Measurements from ENCODE around the gene MXI1.

MXI1 gene

DNA sequence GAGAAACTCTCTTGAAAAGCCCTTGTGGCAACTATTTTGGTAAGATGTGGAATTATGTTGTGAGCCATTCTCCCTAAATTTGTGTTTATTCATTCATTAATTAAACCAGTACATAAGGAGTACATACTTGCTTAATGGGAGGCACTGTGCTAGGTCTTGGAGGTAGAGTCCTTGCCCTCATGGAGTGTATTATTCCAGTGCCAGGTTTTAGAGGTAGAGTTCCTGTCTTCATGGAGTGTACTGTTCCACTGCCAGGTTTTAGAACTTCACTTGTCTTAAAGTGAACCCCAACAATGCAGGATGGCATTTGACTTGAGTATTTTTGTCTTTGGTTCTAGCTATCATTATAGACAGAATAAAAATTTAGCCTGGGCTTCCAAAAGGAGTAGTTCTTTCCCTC, 8.8 kb downstream of the MXI1 start:
- no peak for DNase-seq (ENCODE audit: low spot score)

DNA sequence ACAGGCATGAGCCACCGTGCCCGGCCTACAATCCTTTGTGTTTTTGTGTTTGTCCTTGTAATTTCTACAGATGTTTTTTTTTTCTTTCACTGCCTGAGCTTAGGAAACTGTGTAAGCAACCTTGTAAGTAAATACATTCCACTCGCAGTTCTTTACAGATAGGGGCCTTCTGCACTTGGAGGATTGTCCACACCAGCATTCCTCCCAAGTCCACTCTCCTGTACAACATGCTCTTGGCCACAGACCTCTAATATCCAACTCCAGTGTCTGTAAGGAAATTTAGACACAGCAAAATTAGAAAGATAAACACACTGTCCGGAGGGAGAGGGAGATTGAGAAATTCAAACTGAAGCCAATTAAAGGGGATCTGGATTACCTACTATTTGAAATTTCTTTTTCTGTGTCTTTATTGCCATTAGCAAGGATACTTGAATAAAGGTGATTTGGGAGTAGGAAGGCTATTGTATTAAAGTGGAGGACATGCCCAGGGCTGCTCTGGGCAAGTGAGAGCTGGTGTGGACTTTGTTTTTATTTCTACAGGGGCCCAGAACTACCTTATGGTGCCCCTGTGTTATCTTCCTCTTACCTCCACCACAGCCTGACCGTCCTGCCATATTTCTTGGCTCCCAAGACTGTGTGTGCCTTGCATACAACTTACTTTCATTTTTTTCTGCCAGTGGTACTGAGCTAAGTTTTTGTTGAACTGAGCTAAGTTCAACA, 9.7 kb downstream of the MXI1 start:
- DNase-seq (ENCODE audit: low spot score): no peak

DNA sequence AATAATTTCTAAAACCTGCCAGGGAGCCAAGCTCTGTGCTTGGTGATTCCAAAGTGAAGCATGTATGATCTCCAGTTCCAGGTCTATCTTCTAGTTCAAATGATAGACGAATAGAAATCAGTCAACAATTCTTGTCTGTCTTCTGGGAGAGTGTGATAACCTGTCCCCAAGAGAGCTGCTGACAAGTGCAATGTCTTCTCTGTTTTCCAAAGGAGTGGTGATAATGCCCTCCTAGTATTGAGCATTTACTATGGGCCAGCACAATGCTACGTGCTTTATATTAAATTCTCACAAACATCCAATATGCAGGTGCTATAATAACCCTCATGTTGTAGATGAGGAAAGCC, 10.2 kb downstream of the MXI1 start:
- no peak for DNase-seq (ENCODE audit: low spot score)

DNA sequence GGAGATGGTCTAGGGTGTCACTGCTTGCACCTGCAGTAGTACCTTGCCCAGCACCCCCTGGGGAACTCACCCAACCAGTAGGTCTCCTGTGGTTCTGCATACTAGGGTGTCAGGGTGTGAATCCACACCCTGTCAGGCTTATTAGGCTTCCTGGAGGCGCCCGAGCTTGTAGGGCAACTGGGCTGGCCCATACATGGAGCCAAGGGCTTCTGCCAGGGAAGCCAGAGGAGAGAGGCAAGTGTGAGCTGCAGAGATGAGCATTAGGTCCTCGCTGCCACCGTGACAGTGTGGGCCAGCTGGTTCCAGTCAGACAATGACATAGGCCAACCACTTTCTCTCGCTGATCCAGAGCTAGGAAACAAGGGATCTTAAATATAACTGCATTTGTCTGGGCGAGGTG, 11.2 kb downstream of the MXI1 start:
- DNase-seq (ENCODE audit: low spot score): no peak

DNA sequence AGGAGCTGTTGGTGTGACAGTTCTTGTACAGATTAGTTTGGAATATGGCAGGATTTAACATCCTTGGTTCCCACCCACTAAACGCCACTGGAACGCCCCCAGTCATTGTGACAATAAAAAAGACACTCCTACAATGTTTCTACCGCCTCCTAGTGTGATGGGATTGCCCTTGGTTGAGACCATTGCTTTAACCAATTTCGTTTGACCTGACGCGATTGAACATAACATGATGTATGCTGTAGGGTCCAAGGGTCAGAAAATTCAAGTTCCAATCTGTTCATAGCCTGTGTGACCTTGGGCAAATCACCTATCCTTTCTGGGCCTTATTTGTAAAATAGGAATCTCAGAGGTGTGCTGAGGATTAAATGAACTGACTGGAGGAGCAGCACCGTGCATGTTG, 12.5 kb downstream of the MXI1 start:
- no peak for DNase-seq (ENCODE audit: low spot score)

DNA sequence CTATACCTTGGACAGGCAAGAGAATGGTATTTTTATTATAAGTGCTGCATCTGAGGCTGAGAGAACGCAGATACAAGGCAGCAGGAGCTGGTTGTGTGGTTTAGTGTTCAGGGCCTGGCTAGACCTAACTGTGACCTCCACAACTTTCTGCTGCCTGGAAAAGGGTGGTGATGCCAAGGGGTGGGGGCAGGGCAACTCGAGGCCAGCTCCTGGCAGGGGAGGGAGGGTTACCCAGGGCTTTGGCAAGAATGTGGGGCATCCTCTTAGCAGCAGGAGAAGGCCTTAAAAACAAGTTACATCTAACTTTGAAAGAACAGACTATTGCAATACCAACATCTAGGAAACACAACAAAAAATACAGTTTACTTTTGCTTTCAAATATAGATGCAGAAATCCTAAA, 13.0 kb downstream of the MXI1 start:
- no peak for DNase-seq (ENCODE audit: low spot score)

DNA sequence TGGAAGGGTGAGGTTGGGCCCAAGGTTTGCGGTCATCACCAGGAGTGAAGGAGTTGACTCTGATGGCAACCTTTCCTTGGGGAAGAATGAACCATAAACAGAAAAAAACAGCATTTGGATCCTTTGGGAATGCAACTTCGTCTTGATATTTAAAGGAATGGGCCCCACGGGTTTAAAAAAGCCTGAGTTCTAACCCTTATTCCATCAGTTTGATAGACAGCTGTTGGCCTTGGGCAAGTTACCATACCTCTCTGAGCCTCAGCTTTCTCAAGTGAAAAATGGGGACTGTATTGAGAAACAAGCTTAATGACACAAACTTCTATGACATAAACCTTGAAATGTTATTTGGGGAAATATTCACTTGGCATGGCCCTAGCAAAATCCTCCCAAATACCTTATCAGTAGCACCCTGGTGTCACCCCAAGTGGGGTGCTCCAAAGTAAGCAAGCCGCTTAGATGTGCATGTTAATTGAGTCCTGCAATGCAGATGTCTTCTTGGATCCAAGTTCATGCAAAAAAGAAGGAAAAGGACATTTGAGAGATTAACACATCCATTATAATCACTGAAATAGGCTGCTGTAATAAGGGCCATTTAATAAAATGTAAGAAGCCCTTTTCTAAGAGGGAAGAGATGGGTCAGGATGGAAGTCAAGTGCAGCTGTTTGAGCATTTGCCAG, 13.8 kb downstream of the MXI1 start:
- DNase-seq (ENCODE audit: low spot score): no peak

DNA sequence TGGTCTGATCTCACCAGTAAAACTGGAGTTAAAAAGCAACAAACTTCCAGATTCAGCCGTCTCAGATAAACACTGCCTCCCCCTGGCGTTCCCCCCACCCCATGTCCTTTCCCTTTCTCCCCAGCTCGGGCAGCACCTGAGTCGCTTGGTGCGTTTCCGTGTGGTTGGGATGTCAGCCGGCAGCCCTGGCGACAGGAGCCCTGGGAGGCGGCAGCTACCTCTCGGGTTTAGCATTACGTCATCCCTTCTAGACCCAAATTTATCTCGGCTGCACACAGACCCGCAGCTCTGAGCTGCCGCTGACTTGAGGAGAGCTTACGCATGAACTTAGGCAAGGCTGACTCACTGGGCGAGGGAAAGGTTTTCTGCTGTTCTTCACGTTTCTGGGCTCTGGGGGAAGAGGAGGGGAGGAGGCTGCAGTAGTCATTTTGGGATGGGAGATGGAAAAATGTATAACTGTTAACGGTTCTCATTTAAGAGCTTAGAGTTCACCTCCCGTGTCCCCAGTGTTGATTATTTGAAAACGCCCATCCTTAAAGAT, 14.4 kb downstream of the MXI1 start:
- peak; percentile 69 for DNase-seq (ENCODE audit: low spot score)

DNA sequence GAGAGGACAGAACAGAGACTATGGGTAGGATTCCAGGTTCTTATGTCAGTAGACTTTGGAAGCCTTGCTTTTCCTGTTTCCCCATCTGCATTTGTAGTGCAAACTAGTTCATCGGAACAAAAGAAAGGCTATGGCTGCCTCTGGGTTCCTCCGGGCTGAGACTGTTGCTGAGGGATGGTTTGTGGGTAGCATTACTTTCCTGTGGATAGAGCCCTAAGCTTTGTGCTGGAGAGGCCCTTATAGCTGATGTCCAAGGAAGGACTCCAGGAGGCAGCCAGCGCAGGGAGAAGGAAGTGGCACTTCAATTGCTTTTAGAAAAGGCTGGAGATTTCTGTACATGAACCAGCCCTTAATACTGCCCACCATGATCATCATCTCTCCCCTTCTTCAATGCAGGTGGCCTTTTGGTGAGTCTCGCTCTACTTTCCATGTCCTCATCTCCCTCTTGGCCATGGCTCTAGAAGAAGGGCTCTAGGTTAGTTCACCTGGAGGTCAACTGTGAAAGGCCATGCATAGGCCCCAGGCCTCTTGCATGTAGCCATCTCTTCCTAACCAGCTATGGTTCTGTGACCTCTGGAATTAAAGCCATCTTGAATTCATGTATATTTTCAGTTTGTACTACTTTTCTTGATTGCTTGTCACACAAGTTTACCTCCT, 15.4 kb downstream of the MXI1 start:
- DNase-seq (ENCODE audit: low spot score): no peak

DNA sequence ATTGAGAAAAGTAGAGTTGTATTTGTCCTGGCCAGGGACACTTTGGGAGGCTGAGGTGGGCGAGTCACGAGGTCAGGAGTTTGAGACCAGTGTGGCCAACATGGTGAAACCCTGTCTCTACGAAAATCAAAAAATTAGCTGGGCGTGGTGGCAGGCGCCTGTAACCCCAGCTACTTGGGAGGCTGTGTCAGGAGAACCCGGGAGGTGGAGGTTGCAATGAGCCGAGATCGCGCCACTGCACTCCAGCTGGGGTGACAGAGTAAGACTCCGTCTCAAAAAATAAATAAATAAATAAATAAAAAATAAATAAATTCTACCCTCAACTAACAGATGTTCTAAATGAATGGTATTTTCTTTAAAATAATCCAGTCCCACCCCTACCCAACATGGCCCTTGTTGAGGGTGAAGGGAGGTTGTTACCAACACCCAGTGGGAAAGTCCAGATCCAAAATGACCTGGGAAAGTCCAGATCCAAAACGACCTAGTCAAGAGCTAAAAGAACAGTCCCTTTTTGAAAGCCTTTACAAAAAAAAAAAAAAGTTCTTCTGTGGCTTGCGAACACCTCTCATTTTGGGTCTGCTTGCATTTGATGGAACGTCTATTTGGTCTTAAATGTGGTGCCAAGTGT, 16.0 kb downstream of the MXI1 start:
- DNase-seq (ENCODE audit: low spot score): no peak

DNA sequence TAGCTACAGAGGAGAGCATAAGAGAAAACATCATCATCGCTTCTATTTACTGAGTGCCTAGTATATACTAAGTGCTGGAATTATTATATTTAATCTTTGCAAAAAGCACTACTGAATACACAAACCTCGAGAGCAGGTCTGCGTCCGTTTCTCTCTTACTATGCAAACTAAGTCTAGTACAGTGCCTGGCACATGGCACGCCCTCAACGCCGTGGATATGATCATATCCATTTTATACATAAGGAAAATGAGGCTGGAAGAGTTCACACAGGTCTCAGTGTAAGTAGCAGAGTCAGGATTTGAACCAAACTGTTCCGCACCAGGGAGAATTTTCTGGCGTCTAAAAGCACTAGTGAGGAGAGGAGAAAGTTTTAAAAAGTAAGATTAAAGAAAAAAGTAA, 17.6 kb downstream of the MXI1 start:
- DNase-seq (ENCODE audit: low spot score): no peak

DNA sequence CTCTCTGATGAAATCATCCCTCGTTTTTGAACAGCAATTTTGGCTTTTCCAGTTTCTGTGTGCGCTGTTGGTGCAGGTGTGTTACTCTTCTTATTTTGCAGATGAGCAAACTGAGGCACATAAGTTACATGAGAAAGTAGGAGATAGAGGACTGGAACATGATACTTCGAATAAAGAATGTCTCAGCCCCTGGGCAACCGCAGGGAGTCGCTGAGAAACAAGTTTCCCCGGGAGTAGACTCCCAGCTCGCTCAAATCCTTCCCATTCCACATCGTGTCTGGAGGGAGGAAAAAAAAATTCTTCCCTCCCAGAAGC, 18.0 kb downstream of the MXI1 start:
- DNase-seq (ENCODE audit: low spot score): no peak

DNA sequence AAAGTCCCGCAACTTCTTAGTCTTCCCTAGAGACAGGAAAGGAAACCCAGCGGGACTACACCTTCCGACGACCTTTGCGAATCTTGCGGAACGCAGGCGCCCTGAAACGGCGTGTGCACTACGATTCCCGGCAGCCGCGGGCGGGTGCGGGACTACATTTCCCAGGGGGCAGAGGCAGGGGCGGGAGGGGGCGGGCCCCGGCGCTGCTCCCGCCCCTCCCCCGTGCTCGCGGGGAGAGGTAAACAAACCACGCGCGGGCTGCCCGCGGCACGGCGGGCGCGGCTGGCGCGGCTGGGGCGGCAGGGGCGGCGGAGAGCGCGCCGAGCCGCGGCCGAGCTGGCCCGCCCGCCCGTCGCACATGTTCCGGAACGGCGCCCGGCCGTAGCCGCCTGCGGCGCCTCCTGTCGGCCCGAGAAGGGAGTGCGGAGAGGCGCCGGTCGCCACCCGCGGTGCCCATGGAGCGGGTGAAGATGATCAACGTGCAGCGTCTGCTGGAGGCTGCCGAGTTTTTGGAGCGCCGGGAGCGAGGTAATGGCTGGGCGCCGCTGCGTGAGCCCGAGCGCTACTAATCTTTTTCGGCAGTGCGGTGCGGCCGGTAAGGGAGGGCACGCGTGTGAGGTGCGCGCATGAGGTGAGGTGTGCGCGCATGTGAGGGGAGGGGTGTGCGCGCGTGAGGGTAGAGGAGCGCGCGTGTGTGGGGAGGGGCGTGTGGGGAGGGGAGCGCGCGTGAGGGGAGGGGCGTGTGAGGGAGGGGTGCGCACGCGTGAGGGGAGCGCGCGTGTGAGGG, 18.5 kb downstream of the MXI1 start:
- peak; percentile 93 for DNase-seq (ENCODE audit: low spot score)

DNA sequence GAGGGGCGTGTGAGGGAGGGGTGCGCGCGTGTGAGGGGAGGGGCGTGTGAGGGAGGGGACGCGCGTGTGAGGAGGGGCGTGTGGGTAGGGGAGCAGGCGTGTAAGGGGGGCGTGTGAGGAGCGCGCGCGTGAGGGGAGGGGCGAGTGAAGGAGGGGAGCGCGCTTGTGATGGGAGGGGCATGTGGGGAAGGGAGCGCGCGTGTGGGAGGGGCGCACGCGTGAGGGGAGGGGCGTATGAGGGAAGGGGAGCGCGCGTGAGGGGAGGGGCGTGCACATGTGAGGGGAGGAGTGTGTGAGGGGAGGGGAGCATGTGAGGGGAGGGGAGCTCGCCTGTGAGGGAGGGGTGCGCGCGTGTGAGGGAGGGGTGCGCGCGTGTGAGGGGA, 19.1 kb downstream of the MXI1 start:
- DNase-seq (ENCODE audit: low spot score): peak; percentile 92

DNA sequence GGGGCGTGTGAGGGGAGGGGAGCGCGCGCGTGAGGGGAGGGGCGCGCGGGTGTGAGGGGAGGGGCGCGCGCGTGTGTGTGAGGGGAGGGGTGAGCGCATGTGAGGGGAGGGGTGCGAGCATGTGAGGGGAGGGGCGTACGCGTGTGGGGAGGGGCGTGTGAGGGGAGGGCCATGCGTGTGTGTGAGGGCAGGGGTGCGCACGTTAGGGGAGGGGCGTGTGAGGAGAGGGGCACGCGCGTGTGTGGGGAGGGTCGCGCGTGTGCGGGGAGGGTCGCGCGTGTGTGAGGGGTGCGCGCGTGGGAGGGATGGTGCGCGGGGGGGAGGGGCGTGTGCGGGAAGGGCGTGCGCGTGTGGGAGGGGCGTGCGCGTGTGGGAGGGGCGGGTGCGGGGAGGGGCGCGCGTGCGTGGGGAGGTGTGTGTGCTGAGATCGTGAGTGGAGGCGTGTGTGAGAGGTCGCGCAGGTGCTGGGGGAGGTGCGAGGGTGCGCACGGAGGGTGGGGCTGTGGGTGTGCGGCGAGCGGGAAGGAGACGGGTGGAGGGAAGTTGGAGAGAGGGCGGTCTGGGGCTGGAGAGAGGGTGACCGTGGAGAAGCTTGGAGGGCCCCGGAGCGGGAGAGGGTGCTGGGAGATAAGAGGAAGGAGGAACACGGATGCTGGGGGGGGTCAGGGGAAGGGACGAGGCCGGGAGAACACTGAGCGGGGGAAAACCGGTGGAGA, 19.7 kb downstream of the MXI1 start:
- peak; percentile 70 for DNase-seq (ENCODE audit: low spot score)

DNA sequence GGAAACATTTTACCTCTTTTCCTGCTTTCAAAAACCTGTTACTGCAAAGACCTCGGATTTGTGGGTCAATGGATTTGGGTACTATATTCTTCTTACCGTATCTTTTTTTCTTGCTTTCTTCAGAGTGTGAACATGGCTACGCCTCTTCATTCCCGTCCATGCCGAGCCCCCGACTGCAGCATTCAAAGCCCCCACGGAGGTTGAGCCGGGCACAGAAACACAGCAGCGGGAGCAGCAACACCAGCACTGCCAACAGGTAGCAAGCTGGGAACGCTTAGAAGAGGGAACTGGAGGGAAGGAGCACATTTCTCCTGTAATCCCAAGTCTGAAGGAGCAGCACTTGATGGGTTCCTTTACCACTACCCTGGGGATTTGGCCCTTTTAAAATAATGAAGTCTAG, 20.7 kb downstream of the MXI1 start:
- DNase-seq (ENCODE audit: low spot score): no peak

DNA sequence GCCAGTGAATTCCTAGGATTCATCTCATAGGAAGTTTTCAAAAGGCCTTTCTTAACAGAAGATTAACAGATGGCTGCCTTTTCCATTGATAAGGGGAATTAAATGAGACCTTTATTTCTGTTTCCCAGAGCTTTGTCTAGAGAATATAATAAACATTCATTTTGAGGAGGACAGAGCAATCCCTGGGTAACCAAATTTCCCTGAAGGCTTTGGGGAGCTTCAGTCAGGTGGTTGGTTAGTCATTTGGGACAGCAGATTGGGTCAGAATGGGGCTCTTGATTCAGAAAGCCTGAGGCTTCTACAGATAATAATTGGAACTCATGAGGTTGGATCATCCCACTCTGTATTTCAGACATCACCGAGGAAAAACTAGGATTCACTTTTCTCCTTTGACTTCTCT, 21.8 kb downstream of the MXI1 start:
- no peak for DNase-seq (ENCODE audit: low spot score)

DNA sequence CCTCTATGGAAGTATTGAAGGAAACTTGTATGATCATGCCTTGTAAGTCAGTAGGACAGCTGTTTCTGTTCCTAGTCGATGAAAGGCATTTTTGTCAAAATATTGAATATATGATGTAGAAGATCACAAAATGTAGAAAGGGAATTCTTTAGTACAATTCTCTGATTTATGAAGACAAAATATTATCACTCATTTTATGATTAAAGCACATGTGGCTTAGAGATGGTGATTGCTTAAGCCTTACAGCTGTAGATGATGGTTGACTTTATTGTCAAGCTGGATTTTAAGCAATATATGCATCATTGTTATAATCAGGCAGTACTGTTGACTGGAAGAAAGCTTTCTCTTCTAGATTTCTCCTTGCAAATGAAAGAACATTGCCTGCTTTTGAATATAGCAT, 26.4 kb downstream of the MXI1 start:
- DNase-seq (ENCODE audit: low spot score): no peak

DNA sequence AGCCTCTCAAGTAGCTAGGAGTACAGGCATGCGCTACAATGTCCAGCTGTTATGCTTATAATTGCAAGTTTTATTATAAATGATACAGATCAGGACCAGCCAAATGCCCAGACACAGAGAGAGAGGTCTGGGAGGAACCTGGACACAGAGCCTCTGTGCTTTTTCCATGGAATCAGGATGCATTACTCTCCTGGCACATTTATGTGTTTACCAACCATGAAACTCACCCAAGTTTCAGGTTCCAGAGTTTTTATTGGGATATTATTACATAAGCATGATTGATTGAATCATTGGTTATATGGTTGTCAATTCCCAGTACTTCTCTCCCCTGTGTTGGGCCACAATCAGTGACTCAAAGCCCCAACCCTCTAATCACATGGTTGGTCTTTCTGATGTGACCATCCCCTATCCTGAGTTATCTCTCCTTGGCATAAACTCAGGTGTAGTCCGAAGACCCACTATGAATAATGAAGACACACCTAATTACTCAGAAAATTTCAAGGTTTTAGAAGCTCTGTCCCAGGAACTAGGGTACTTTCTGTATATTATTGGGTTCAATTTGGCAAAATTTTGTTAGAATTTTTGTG, 30.6 kb downstream of the MXI1 start:
- no peak for DNase-seq (ENCODE audit: low spot score)

DNA sequence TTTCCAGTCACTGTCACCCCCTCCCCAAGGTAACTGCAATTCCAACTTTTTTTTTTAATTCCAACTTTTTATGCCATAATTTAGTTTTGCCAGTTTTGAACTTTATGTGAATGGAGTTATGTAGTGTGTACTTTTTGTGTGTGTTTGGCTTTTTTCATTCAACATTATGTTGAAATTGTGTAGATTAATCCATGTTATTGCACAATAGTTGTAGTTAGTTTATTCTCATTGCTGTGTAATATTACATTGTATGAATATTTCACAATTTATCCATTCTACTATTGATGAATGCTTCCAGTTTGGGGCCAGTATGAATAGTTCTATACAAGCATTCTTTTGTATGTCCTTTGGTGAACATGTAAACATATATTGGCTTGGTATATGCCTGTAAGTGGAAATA, 32.5 kb downstream of the MXI1 start:
- no peak for DNase-seq (ENCODE audit: low spot score)

DNA sequence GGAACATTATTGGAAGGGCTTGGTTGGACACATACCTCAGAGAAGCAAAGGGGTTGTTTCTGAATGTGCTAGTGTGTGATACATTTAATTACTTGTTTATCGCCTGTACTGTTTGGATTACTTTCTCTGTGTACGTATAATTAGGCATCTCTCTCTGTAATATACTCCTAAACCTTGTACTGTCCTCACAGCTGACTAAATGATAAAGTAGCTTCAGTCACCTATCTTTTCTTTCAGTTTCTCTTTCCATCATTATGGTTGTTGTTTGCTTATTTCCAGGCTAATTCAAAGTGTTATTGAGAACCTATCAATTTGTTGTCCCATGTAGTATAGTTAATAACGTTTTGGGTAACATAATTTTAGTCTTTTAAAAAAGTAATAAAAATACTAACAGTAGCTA, 34.0 kb downstream of the MXI1 start:
- DNase-seq (ENCODE audit: low spot score): no peak

All from ecto neural progenitor cell (in vitro differentiated cells).